OCI-LY1 (cell line): ENCODE measurements around the gene JAKMIP3.

Source experiments
- EZH2 ChIP-seq: fragments of 200-600 bp; sonication (generic), shearing (Covaris generic); IDR thresholded peaks from 2 replicates; pipeline ENCODE4 v1.8.0; 2017; ENCODE audit warnings: borderline replicate concordance, mixed run types, mild to moderate bottlenecking, antibody characterized with exemption, low read length, moderate library complexity, mixed read lengths
- TF ChIP-seq, protein P1 (sequence below): fragments of 200-600 bp; sonication (generic), shearing (Covaris generic); IDR thresholded peaks from 2 replicates; pipeline ENCODE4 v1.5.1; 2017; ENCODE audit warnings: mild to moderate bottlenecking, antibody characterized with exemption, low read length, moderate library complexity, mixed read lengths

DNA sequence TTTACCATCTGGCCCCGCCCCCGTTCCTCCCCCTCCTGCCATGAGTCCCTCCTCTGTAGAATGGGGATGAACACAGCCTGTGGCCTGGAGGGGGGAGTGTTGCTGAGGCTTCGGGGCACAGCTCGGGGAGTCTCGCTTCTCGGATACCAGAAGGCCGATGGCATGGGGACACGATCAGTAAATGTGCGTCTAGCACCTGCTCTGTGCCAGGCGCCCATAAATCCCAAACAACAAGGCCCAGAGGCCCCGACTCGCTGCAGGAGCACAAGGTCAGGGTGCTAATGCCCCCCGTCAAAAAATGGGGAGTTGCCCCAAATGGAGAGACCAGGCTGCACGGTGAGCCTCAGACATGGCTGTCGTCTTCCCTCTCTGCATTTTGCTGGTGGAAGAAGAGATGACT lies 40.7 kb downstream of the JAKMIP3 start:
- TF ChIP-seq, protein P1, sequence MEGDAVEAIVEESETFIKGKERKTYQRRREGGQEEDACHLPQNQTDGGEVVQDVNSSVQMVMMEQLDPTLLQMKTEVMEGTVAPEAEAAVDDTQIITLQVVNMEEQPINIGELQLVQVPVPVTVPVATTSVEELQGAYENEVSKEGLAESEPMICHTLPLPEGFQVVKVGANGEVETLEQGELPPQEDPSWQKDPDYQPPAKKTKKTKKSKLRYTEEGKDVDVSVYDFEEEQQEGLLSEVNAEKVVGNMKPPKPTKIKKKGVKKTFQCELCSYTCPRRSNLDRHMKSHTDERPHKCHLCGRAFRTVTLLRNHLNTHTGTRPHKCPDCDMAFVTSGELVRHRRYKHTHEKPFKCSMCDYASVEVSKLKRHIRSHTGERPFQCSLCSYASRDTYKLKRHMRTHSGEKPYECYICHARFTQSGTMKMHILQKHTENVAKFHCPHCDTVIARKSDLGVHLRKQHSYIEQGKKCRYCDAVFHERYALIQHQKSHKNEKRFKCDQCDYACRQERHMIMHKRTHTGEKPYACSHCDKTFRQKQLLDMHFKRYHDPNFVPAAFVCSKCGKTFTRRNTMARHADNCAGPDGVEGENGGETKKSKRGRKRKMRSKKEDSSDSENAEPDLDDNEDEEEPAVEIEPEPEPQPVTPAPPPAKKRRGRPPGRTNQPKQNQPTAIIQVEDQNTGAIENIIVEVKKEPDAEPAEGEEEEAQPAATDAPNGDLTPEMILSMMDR, result no peak
- TF ChIP-seq EZH2, result no peak
